HEK293T (cell line): ENCODE data around the gene RTP2.

Source experiments
- ARNT ChIP-seq: fragments of 450-650 bp; IDR thresholded peaks from 2 replicates; pipeline ENCODE4 v1.6.1; 2017; ENCODE audit warnings: mild to moderate bottlenecking
- SP1 ChIP-seq: fragments of 450-650 bp; IDR thresholded peaks from 2 replicates; pipeline ENCODE4 v1.6.1; 2017

DNA sequence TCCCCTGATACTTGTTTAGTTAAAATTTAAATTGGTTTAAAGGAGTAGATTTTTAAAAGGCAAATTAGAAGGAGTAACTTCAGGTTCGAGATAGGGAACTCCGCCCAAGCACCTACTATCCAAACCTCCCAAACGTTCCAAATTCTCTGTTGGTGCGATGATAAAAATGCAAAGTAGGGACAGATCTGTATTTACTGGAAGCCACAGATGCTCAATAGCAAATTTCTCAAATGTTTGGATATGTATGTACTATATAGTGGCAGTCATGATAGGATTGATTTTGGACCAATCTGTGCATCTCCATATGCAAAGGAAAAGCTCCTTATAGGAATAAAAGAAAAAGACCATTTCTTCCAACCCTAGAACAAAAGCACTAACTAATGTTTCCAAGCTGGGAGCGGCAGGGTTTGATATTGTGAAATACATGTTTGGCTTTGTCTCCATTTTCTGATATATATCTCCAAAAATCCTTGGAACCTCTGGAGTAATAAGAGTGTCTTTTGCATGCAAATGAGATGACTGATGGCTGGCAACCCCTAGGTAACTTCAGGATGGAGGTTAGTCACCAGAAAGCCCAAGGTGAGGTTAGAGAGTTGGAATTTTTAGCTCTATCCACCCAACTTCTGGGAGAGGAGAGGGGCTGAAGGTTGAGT, 15.6 kb downstream of the RTP2 start:
- TF ChIP-seq SP1: no peak
- no peak for TF ChIP-seq ARNT
